Measurements from ENCODE around the gene HMBS.

The HMBS gene

GRCh38 chr11:119116235-119116594 is 31.5 kb downstream of the HMBS start:
- H2AFZ ChIP-seq (ENCODE audit: low read length): no peak overlapping the region
- no peak overlapping the region for H3K9ac ChIP-seq (ENCODE audit: low read depth, low read length, poor library complexity)
- no peak overlapping the region for H3K4ac ChIP-seq (ENCODE audit: low read length)
- no peak for DNase-seq (ENCODE audit: low spot score)
- no peak overlapping the region for H2BK120ac ChIP-seq (ENCODE audit: low read depth, low read length)
- H3K18ac ChIP-seq (ENCODE audit: low read length): no peak overlapping the region
- H4K91ac ChIP-seq (ENCODE audit: low read depth, low read length, poor library complexity): no peak overlapping the region
- no peaks in the 10 kb centered on the region for H3K79me1 ChIP-seq (ENCODE audit: low read depth, low read length)
- no peak overlapping the region for H2AK5ac ChIP-seq (ENCODE audit: low read depth, low read length)
- no peak overlapping the region for H4K8ac ChIP-seq (ENCODE audit: low read depth, low read length)
- H3K4me2 ChIP-seq (ENCODE audit: insufficient read depth, low read length, poor library complexity, severe bottlenecking): no peak overlapping the region
- H2BK5ac ChIP-seq (ENCODE audit: low read length): no peak overlapping the region
- no peak overlapping the region for H3K14ac ChIP-seq (ENCODE audit: low read length)
- no peaks in the 10 kb centered on the region for H3K9me3 ChIP-seq (replicated peaks in 1 of 2; ENCODE audit: control insufficient read depth in 2 of 2, insufficient read depth in 1 of 2, low read depth in 1 of 2, low read length in 2 of 2)
- H2BK12ac ChIP-seq (ENCODE audit: low read length): no peak overlapping the region
- H3K36me3 ChIP-seq (replicated peaks in 1 of 2; ENCODE audit: control insufficient read depth in 2 of 2, insufficient read depth in 2 of 2, low read length in 2 of 2): peaks cover 5 to 28% of the 10 kb centered on the region in 2 donors
- no peaks in the 10 kb centered on the region for H3K27me3 ChIP-seq (ENCODE audit: control insufficient read depth in 3 of 3, insufficient read depth in 3 of 3, low read depth in 1 of 3, low read length in 3 of 3)
- peaks cover 2 to 6% of the 10 kb centered on the region in 2 donors for H3K4me1 ChIP-seq (ENCODE audit: control insufficient read depth in 2 of 2, insufficient read depth in 1 of 2, low read depth in 1 of 2, low read length in 2 of 2)
- H3K27ac ChIP-seq (replicated peaks; ENCODE audit: low read length): no peak overlapping the region
- H3K23ac ChIP-seq (ENCODE audit: low read depth, low read length, poor library complexity): no peak overlapping the region
- no CpG with 5 or more reads among the region's 10 CpGs for WGBS, 2 donors (ENCODE audit: extremely low coverage in 2 of 2, insufficient read length in 2 of 2, insufficient replicate concordance in 1 of 2)
- no peak overlapping the region for H3K4me3 ChIP-seq (ENCODE audit: low read length in 2 of 2)
- no peak overlapping the region for H2BK15ac ChIP-seq (ENCODE audit: low read length)

DNA sequence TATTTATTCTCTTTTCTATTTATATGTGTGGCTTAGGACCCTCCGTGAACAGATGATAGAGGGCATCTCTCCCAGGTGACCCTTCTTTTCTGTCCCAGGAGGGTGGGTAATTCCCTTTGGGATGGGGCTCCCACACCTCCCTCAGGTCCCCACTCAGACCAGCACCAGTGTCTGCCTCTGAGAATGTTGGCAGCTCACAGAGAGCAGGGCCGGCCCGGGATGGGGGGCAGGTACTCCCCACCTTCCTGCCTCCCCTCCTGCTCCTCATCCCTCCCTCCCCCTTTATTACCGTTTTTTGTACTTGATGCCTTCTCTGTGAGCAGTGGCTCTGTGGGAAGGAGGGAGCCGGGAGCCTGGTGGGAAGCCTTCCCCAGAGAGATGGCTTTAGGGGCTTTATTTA is 31.9 kb downstream of the HMBS start:
- Histone ChIP-seq H2BK15ac (ENCODE audit: low read length) (no peak overlapping the region), H2BK120ac (ENCODE audit: low read depth, low read length) (no peak overlapping the region), H3K36me3 (replicated peaks in 1 of 2; ENCODE audit: control insufficient read depth in 2 of 2, insufficient read depth in 2 of 2, low read length in 2 of 2) (peaks cover 5 to 24% of the 10 kb centered on the region in 2 donors), H3K27ac (replicated peaks; ENCODE audit: low read length) (no peak overlapping the region), H3K4me2 (ENCODE audit: insufficient read depth, low read length, poor library complexity, severe bottlenecking) (no peak overlapping the region), H4K8ac (ENCODE audit: low read depth, low read length) (no peak overlapping the region), H4K91ac (ENCODE audit: low read depth, low read length, poor library complexity) (no peak overlapping the region), H2AK5ac (ENCODE audit: low read depth, low read length) (no peak overlapping the region), H3K14ac (ENCODE audit: low read length) (no peak overlapping the region), H3K4me1 (ENCODE audit: control insufficient read depth in 2 of 2, insufficient read depth in 1 of 2, low read depth in 1 of 2, low read length in 2 of 2) (peaks cover 2 to 6% of the 10 kb centered on the region in 2 donors), H2BK5ac (ENCODE audit: low read length) (no peak overlapping the region), H2BK12ac (ENCODE audit: low read length) (no peak overlapping the region), H3K79me1 (ENCODE audit: low read depth, low read length) (no peaks in the 10 kb centered on the region), H3K9ac (ENCODE audit: low read depth, low read length, poor library complexity) (no peak overlapping the region), H3K23ac (ENCODE audit: low read depth, low read length, poor library complexity) (no peak overlapping the region), H3K9me3 (replicated peaks in 1 of 2; ENCODE audit: control insufficient read depth in 2 of 2, insufficient read depth in 1 of 2, low read depth in 1 of 2, low read length in 2 of 2) (no peaks in the 10 kb centered on the region), H3K18ac (ENCODE audit: low read length) (no peak overlapping the region), H3K4me3 (ENCODE audit: low read length in 2 of 2) (no peak overlapping the region), H3K27me3 (ENCODE audit: control insufficient read depth in 3 of 3, insufficient read depth in 3 of 3, low read depth in 1 of 3, low read length in 3 of 3) (no peaks in the 10 kb centered on the region), H3K4ac (ENCODE audit: low read length) (no peak overlapping the region), H2AFZ (ENCODE audit: low read length) (no peak overlapping the region)
- no peak for DNase-seq (ENCODE audit: low spot score)
- no CpG with 5 or more reads among the region's 5 CpGs for WGBS, 2 donors (ENCODE audit: extremely low coverage in 2 of 2, insufficient read length in 2 of 2, insufficient replicate concordance in 1 of 2)

DNA sequence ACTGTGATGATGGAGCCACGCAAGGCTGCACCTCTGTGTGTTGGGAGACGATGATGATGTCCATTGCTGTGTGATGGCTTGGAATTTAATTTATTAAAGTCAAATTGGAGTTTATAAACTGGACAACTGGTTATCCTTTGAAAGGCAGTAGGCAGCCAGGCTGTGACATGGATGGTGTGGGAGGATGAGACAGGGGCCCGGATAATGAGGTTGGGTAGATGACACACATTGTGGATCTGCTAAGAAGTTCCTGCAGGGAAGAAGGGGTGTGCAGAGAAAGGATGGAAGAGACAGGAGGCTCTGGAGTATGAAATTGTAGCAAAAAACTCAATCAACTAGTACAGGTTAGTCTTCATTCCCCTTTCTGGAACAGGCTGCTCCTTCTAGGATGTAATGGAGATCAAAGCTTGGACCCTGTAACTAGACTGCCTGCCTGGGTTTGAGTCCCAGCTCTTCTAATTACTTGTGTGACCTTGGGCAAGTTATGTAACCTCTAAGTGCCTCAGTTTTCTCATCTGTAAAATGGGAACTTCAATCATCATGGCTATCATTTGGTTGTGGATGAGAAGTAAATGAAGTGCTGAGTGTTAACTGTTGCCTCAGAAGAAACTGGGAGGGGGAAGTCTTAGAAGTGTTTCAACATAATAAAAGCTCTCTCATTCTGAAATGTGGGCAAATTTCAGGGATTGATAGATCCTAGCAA is 32.5 kb downstream of the HMBS start:
- peaks cover 2 to 8% of the 10 kb centered on the region in 2 donors for H3K4me1 ChIP-seq (ENCODE audit: control insufficient read depth in 2 of 2, insufficient read depth in 1 of 2, low read depth in 1 of 2, low read length in 2 of 2)
- no peaks in the 10 kb centered on the region for H3K9me3 ChIP-seq (replicated peaks in 1 of 2; ENCODE audit: control insufficient read depth in 2 of 2, insufficient read depth in 1 of 2, low read depth in 1 of 2, low read length in 2 of 2)
- no peak overlapping the region for H2BK12ac ChIP-seq (ENCODE audit: low read length)
- no peaks in the 10 kb centered on the region for H3K27me3 ChIP-seq (ENCODE audit: control insufficient read depth in 3 of 3, insufficient read depth in 3 of 3, low read depth in 1 of 3, low read length in 3 of 3)
- WGBS, 2 donors (ENCODE audit: extremely low coverage in 2 of 2, insufficient read length in 2 of 2, insufficient replicate concordance in 1 of 2): no CpG with 5 or more reads among the region's 3 CpGs
- no peak overlapping the region for H3K14ac ChIP-seq (ENCODE audit: low read length)
- no peak overlapping the region for H4K91ac ChIP-seq (ENCODE audit: low read depth, low read length, poor library complexity)
- no peak overlapping the region for H3K4me3 ChIP-seq (ENCODE audit: low read length in 2 of 2)
- peaks cover 5 to 19% of the 10 kb centered on the region in 2 donors for H3K36me3 ChIP-seq (replicated peaks in 1 of 2; ENCODE audit: control insufficient read depth in 2 of 2, insufficient read depth in 2 of 2, low read length in 2 of 2)
- peaks cover 1% of the 10 kb centered on the region for H3K79me1 ChIP-seq (ENCODE audit: low read depth, low read length)
- no peak overlapping the region for H4K8ac ChIP-seq (ENCODE audit: low read depth, low read length)
- H2BK15ac ChIP-seq (ENCODE audit: low read length): no peak overlapping the region
- no peak overlapping the region for H2AK5ac ChIP-seq (ENCODE audit: low read depth, low read length)
- no peak overlapping the region for H2AFZ ChIP-seq (ENCODE audit: low read length)
- H3K4ac ChIP-seq (ENCODE audit: low read length): no peak overlapping the region
- no peak overlapping the region for H3K9ac ChIP-seq (ENCODE audit: low read depth, low read length, poor library complexity)
- no peak overlapping the region for H3K4me2 ChIP-seq (ENCODE audit: insufficient read depth, low read length, poor library complexity, severe bottlenecking)
- no peak overlapping the region for H3K27ac ChIP-seq (replicated peaks; ENCODE audit: low read length)
- no peak overlapping the region for H3K23ac ChIP-seq (ENCODE audit: low read depth, low read length, poor library complexity)
- no peak overlapping the region for H3K18ac ChIP-seq (ENCODE audit: low read length)
- no peak overlapping the region for H2BK5ac ChIP-seq (ENCODE audit: low read length)
- DNase-seq (ENCODE audit: low spot score): no peak
- H2BK120ac ChIP-seq (ENCODE audit: low read depth, low read length): no peak overlapping the region

GRCh38 chr11:119118227-119118626 is 33.5 kb downstream of the HMBS start:
- Histone ChIP-seq H2BK15ac (ENCODE audit: low read length) (no peak overlapping the region), H4K8ac (ENCODE audit: low read depth, low read length) (no peak overlapping the region), H2BK12ac (ENCODE audit: low read length) (no peak overlapping the region), H2BK5ac (ENCODE audit: low read length) (no peak overlapping the region), H3K4me2 (ENCODE audit: insufficient read depth, low read length, poor library complexity, severe bottlenecking) (no peak overlapping the region), H3K27ac (replicated peaks; ENCODE audit: low read length) (no peak overlapping the region), H3K36me3 (replicated peaks in 1 of 2; ENCODE audit: control insufficient read depth in 2 of 2, insufficient read depth in 2 of 2, low read length in 2 of 2) (peaks cover 3 to 12% of the 10 kb centered on the region in 2 donors), H4K91ac (ENCODE audit: low read depth, low read length, poor library complexity) (no peak overlapping the region), H3K4me1 (ENCODE audit: control insufficient read depth in 2 of 2, insufficient read depth in 1 of 2, low read depth in 1 of 2, low read length in 2 of 2) (peaks cover 5 to 15% of the 10 kb centered on the region in 2 donors), H3K9ac (ENCODE audit: low read depth, low read length, poor library complexity) (no peak overlapping the region), H3K18ac (ENCODE audit: low read length) (no peak overlapping the region), H3K4me3 (ENCODE audit: low read length in 2 of 2) (no peak overlapping the region), H3K9me3 (replicated peaks in 1 of 2; ENCODE audit: control insufficient read depth in 2 of 2, insufficient read depth in 1 of 2, low read depth in 1 of 2, low read length in 2 of 2) (no peaks in the 10 kb centered on the region), H3K27me3 (ENCODE audit: control insufficient read depth in 3 of 3, insufficient read depth in 3 of 3, low read depth in 1 of 3, low read length in 3 of 3) (no peaks in the 10 kb centered on the region), H2BK120ac (ENCODE audit: low read depth, low read length) (no peak overlapping the region), H3K23ac (ENCODE audit: low read depth, low read length, poor library complexity) (no peak overlapping the region), H3K4ac (ENCODE audit: low read length) (no peak overlapping the region), H3K79me1 (ENCODE audit: low read depth, low read length) (peaks cover 6% of the 10 kb centered on the region), H2AFZ (ENCODE audit: low read length) (no peak overlapping the region), H2AK5ac (ENCODE audit: low read depth, low read length) (no peak overlapping the region), H3K14ac (ENCODE audit: low read length) (no peak overlapping the region)
- WGBS, 2 donors (ENCODE audit: extremely low coverage in 2 of 2, insufficient read length in 2 of 2, insufficient replicate concordance in 1 of 2): no CpG with 5 or more reads among the region's 5 CpGs
- no peak for DNase-seq (ENCODE audit: low spot score)
